Activated CD8-positive, alpha-beta memory T cell treated with anti-CD3 and anti-CD28 coated beads for 48 hours (primary cell): ENCODE measurements around the gene TRIM28.

Experiments
- DNase-seq, 3 experiments: peaks; one replicate each; pipeline ENCODE4 v3.0.0-alpha.2; 2020; ENCODE audit warnings: low read depth in 2 of 3, low spot score in 2 of 3

Gene TRIM28

DNA sequence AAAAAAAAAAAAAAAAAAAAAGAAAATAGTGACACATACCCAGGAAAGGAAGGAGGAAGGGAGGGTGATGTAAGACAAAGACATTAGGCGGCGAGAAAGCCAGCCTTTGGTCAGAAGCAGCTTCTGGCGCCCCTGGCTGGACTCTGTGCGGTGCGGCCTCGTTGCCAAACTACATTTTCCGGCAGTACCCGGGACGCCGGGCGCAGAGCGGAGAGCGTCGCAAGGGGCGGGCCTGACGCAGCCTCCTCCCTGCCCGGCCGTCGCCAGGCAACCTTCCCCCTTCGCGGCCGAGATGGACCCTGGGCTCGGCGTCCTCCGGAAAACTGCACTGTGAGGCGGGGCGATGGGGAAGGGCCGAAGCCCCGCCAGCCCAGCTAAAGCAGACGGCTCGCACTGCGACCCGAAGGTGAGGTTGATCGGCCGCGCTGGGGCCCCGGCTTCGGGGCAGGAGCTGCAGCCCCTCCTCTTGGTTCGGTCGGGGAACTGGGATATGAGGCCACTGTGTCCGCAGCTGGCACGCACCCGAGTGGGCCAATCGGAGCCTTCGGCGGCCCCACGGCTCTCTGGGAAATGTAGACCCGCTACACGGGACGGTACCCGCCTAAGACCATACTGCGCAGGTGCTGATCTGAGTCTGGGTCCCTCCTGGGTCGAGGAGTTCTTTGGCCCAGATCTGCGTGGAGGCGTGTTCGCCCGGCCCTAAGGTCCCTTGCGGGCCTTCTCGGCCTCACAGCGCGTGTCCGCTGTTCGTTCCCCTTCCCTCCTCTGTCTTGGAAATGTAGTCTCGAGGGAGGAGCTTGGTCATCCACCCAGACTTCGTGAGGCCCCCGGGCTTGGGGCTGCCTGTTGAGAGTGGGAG is 31.5 kb downstream of the TRIM28 start:
- DNase-seq: peak; percentile 63 to 76 (median 70)

DNA sequence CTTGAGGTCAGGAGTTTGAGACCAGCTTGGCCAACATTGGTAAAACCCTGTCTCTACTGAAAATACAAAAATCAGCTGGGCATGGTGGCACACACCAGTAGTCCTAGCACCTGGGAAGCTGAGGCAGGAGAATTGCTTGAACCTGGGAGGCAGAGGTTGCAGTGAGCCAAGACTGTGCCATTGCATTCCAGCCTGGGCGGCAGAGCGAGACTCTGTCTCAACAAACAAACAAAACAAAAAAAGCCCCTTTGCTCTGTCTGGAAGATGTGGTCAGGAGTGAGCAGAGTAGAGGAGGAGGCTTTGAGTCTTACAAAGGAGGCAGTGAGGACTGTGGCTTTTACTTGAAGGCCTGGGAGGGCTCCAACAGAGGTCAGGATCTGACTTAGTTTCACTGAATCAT is 33.7 kb downstream of the TRIM28 start:
- peak in 1 of 3 experiments; percentile 0 for DNase-seq

DNA sequence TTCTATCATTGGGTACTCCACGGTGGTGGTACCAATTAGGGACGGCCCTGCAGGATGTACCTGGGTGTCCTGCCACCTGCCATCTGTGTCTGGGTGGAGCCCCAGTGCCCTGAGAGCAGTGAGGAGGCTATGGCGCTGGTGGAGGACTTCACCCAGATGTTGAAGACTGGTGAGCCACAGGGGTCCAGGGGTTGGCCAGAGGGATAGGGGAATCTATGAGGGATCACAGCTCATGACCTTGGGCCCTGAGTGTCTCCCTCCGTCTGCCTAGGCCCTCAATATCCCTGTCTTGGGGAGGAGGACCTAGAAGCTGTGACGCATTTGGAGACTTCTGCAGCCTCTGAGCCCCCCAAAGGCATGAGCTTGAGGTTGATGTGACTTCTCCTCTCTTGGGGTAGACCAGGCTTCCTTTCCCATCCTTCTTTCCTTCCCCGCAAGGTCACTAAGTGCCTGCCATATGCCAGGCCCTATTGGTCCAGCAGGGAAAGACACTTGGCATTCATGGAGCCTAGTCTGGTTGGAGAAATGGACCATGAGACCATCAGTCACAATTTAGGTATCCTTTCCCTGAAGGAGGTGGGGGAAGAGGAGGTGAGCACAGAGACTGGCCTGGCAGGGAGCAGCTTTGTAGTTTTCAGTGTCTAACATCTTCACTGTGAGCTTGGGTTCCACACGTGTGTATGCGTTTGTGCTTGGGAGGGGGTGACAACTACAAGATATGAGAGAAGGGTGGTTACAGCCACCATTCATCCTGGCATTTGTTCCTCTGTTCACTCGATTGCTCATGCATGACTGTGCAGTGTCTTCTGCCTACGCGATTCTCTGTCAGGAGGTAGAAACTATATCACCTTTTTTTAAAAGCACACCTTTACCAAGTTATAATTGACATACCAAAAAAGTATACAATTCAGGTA is 34.4 kb downstream of the TRIM28 start:
- DNase-seq: no peak

DNA sequence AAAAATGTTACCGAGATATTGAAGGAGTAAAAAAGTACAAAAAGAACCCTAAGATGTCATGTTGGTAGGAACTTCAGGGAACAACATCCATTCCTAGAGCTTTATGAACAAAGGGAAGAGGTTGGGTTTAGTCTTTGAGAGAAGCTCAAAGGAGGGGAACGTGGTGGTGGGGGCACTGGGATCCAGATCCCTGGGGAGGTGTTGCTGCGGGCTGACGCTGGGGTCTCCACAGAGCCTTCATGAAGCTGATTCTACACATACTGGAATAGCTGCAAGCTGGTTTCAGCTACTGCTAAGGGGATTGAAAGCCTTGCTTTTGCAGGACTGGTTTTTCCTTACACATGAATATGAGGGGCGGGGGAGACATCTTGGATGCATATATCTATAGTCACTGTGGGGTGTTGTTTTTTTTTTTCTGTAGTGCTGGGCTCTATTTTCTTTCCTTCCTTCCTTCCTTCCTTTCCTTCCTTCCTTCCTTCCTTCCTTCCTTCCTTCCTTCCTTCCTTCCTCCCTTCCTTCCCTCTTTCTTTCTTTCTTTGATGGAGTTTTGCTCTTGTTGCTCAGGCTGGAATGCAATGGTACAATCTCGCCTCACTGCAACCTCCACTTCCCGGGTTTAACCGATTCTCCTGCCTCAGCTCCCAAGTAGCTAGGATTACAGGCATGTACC is 35.7 kb downstream of the TRIM28 start:
- DNase-seq: no peak

DNA sequence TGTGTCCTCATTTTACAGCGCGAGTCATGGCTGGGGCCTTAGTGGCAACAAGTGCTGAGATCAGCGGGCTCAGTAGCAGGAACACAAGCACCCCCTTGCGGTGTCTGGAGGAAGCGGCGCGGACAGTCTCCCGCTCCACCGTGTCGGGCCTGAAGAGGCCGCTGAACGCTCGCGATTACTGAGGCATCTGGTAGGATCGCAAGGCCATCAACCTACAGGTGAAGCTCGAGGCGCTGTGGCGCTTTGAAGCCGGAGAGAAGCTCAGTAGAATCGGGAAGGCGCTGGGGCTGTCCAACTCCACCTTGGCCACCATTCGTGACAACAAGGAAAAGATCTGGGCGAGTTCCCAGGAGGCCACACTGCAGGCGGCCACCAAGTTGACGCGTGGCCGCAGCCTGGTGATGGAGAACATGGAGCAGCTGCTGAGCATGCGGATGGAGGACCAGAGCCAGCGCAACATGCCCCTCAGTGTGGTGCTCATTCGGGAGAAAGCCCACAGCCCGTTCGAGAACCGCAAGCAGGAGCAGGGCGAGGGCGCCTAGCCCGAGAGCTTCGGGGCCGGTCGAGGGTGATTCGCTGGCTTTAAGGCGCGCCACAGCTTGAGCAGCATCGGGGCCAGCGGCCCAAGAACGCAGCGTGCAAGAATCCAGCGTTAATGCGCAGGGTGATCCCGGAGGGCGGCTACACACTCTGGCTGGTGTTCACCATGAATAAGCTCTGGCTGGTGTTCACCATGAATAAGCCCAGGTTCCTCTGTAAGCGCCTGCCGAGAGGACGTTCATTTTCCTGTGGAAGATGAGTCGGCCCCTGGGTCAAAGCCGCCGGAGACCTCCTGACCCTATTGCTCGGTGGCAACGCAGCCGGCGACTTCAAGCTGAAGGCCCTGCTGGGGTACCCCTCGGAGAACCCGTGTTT is 37.6 kb downstream of the TRIM28 start:
- DNase-seq: peak; percentile 74 to 84 (median 75)

DNA sequence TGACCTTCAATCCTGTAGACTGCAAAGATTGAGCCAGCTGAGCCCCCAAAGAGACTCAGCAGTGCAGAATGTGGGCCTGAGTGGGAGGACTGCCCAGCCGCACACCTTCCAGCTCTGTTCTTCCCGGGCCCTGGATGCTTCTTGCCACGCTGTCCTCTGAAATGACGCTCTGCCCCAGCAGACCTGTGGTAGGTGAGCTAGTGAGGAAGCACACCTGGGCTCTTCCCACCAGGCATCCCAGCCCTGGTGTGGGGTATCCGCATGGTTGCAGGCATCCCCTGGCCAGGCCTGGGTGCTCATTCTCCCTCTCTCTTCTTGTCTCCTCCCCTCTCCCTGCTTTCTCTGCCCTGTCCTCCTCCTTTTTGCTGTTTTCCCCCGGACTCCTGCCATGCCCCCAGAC is 39.1 kb downstream of the TRIM28 start:
- no peak for DNase-seq

DNA sequence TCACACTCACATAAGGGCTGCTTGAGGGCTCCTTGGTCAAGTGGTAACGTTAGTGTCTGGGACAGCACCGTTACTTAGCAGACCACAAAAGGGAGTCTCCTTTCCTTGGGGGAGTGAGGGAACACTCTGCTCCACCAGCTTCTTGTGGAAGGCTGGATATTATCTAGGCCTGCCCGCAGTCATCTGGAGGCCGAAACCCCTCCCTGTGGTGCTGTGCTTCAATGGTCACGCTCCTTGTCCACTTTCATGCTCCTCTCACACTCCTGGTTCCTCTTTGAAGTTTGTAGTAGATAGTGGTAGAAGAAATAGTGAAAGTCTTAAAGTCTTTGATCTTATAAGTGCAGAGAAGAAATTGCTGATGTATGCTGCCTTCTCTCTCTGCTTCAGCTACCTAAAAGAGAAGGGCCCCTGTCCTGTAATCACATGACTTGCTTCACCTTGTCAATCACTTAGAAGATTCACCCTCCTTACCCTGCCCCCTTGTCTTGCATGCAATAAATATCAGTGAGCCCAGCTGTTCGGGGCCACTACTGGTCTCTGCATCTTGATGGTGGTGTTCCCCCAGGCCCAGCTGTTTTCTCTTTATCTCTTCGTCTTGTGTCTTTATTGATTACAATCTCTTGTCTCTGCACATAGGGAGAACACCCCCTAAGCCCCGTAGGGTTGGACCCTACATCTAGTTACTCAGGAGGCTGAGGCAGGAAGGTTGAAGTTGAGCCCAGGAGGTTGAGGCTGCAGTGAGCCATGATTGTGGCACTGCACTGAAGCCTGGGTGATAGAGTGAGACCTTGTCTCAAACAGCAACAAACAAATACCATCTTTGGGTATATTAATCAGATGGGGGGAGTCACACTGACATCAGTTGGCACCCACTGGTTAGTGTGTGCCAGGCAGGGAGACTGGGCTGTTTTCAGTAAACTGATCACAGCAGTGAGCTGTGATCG is 40.9 kb downstream of the TRIM28 start:
- DNase-seq: no peak

DNA sequence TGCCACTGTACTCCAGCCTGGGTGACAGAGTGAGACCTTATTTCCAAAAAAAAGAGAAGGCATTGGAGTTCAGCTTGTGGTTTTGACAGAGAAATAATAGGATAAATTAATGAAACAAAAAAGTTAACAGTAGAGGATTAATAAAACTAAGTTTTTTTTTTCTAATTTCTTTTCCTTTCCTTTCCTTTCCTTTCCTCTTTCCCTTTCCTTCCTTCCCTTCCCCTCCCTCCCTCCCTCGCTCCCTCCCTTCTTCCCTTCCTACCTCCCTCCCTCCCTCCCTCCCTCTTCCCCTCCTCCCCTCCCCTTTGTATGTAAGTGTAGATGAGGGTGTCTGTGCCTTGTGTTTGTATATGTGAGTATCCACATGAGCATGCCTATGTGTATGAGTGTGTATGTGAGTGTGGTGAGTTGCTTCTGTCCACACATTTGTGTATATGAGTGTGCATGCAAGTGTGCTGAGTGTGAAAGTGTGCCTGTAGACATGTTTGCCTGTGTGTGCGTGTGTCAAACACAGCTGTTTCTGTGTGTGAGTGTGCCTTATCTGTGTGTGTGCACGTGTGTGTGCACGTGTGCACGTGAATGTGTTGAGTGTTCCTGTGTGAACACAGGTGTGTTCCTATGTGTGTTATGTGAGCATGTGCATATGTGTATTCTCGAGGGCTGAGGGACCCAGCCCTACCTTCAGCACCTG is 41.7 kb downstream of the TRIM28 start:
- no peak for DNase-seq

DNA sequence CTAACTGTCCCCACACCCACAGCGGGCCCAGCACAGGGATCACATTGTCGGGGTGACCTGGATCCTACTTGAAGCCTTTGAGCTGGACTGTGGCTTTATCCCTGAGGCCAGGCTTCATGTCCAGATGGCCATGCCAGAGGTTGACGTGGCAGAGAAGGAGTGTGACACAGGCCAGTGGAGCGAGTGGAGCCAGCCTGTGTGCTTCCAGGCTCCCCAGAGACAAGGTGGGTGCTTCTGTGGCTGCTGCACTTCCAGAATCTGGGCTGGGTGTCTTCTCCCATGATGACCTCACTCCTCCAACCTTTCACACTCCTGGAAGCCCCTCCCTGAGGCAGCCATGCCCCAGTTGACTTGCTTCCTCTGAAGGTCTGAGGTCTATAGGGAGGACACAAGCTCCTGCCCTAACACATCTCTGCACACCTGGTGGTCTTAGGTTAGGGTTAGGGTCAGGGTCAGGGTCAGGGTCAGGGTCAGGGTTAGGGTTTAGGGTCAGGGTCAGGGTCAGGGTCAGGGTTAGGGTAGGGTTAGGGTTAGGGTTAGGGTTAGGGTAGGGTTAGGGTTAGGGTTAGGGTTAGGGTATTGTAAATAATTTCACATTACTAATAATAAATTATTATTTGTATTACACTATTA is 42.4 kb downstream of the TRIM28 start:
- DNase-seq: no peak
